ENCODE measurements around the gene METTL5. TPM values are rescaled to one million over a fixed set of nuclear protein-coding genes. Genes with fewer than 3 reads are reported as not detected.

The METTL5 gene
- total RNA-seq, 1 donor from 2014 or later: 44.0 TPM

DNA sequence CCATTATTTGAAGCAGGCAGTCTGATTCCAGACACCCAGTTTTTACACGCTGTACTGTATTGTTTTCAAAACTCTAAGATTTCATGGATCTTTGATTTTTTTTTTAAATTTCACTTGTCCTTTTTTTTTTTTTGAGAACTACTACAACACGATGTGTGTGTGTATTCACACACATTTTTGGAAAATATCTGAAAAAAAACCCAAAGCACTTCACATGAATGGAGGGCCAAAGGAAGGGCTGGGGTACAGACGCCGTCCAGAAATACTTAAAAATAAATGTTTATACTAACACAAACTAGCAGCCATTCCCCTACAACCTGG, 26.3 kb downstream of the METTL5 start:
- H3K4me3 Mint-ChIP-seq: peak overlapping the region; percentile 77
- H3K27me3 Mint-ChIP-seq (ENCODE audit: low read depth): no peaks in the 10 kb centered on the region
- H3K4me1 Mint-ChIP-seq: peaks cover 27% of the 10 kb centered on the region
- peak overlapping the region; percentile 80 for H3K27ac Mint-ChIP-seq
- peaks cover 6% of the 10 kb centered on the region for H3K36me3 Mint-ChIP-seq
- no peak for DNase-seq (ENCODE audit: low spot score in 2 of 2, unreplicated experiment in 2 of 2)
- peaks cover 4% of the 10 kb centered on the region for H3K9me3 Mint-ChIP-seq
- TF ChIP-seq, protein P1, sequence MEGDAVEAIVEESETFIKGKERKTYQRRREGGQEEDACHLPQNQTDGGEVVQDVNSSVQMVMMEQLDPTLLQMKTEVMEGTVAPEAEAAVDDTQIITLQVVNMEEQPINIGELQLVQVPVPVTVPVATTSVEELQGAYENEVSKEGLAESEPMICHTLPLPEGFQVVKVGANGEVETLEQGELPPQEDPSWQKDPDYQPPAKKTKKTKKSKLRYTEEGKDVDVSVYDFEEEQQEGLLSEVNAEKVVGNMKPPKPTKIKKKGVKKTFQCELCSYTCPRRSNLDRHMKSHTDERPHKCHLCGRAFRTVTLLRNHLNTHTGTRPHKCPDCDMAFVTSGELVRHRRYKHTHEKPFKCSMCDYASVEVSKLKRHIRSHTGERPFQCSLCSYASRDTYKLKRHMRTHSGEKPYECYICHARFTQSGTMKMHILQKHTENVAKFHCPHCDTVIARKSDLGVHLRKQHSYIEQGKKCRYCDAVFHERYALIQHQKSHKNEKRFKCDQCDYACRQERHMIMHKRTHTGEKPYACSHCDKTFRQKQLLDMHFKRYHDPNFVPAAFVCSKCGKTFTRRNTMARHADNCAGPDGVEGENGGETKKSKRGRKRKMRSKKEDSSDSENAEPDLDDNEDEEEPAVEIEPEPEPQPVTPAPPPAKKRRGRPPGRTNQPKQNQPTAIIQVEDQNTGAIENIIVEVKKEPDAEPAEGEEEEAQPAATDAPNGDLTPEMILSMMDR (IDR thresholded peaks at IDR 0.05; ENCODE audit: unreplicated experiment): no peak

DNA sequence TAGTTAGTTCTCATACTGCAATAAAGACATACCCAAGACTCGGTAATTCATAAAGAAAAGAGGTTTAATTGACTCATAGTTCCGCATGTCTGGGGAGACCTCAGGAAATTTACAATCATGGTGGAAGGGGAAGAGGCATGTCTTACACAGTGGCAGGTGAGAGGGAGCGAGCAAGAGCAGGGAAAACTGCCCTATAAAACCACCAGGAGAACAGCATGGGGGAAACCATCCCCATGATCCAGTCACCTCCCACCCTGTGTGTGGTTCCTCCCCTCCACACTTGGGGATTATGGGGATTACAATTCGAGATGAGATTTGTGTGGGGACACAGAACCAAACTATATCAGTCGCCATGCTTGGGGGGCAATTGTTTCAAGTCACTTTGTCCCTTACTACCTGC, 27.1 kb downstream of the METTL5 start:
- TF ChIP-seq, protein P1 (IDR thresholded peaks at IDR 0.05; ENCODE audit: unreplicated experiment): no peak
- Mint-ChIP-seq H3K4me1 (peaks cover 27% of the 10 kb centered on the region), H3K9me3 (peaks cover 4% of the 10 kb centered on the region), H3K27me3 (ENCODE audit: low read depth) (no peaks in the 10 kb centered on the region), H3K4me3 (peak overlapping the region; percentile 50), H3K36me3 (peaks cover 6% of the 10 kb centered on the region), H3K27ac (peak overlapping the region; percentile 37)
- no peak for DNase-seq (ENCODE audit: low spot score in 2 of 2, unreplicated experiment in 2 of 2)

DNA sequence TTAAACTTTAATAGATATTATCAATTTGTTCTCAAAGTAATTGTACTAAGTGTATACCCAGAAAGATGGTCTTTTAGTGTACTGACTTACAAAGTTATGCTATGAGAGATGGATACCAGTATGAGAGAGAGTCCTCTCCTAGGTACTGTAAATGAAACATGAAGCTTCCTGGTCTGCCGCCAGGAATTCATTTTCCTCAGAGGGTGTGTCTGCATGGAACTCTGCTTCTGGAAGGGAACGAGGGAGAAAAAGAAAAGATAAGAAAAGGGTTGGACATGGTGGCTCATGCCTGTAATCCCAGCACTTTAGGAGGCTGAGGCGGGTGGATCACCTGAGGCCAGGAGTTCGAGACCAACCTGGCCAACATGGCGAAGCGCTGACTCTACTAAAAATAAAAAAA, 28.3 kb downstream of the METTL5 start:
- DNase-seq (ENCODE audit: low spot score in 2 of 2, unreplicated experiment in 2 of 2): no peak
- TF ChIP-seq, protein P1 (IDR thresholded peaks at IDR 0.05; ENCODE audit: unreplicated experiment): no peak
- Mint-ChIP-seq H3K27me3 (ENCODE audit: low read depth) (no peaks in the 10 kb centered on the region), H3K4me1 (peaks cover 25% of the 10 kb centered on the region), H3K4me3 (no peak overlapping the region), H3K27ac (peak overlapping the region; percentile 11), H3K36me3 (peaks cover 3% of the 10 kb centered on the region), H3K9me3 (peaks cover 4% of the 10 kb centered on the region)

DNA sequence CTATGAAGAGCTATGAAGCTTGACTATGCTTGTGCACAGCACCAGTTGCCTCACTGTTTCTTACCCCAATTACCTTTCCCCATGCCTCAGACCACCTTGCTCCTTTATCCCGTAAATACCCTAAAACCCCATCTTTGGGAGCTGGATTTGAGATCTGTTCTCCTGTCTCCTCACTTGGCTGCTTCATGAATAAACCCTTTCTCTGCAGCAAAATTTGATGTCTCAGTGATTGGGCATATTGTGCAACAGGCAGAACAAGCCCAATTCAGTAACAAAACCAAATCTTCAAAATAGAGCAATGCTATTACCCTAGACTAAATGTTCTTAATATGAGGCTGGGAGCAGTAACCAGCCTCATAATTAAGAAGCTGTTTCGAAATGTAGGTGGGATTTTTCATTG, 29.5 kb downstream of the METTL5 start:
- H3K9me3 Mint-ChIP-seq: peaks cover 4% of the 10 kb centered on the region

DNA sequence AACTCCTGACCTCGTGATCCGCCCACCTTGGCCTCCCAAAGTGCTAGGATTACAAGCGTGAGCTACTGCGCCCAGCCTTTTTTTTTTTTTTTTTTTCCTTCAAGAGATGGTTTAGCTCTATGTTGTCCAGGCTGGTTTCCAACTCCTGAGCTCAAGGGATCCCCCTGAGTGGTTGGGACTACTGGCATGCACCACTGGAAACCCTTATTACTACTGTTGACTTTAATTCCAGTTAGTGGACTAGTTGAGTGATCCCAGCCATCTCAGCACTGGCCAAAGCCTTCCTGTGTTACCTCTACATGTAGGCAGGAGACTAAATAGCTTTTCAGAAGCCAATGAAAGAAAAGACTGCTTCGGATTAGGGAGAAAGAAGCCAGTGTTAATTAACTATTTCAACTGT, 34.1 kb downstream of the METTL5 start:
- no peak overlapping the region for H3K27ac Mint-ChIP-seq

More for the DNA sequence above, 29.5 kb downstream of the METTL5 start:
- H3K27ac Mint-ChIP-seq: no peak overlapping the region
- peaks cover 3% of the 10 kb centered on the region for H3K36me3 Mint-ChIP-seq
- H3K27me3 Mint-ChIP-seq (ENCODE audit: low read depth): no peaks in the 10 kb centered on the region
- no peak overlapping the region for H3K4me3 Mint-ChIP-seq
- peaks cover 20% of the 10 kb centered on the region for H3K4me1 Mint-ChIP-seq
- TF ChIP-seq, protein P1 (IDR thresholded peaks at IDR 0.05; ENCODE audit: unreplicated experiment): no peak
- DNase-seq (ENCODE audit: low spot score in 2 of 2, unreplicated experiment in 2 of 2): no peak

More for the DNA sequence above, 34.1 kb downstream of the METTL5 start:
- peaks cover 3% of the 10 kb centered on the region for H3K36me3 Mint-ChIP-seq
- TF ChIP-seq, protein P1 (IDR thresholded peaks at IDR 0.05; ENCODE audit: unreplicated experiment): no peak
- peaks cover 5% of the 10 kb centered on the region for H3K4me1 Mint-ChIP-seq
- H3K9me3 Mint-ChIP-seq: peaks cover 4% of the 10 kb centered on the region
- no peak overlapping the region for H3K4me3 Mint-ChIP-seq
- peaks cover 7% of the 10 kb centered on the region for H3K27me3 Mint-ChIP-seq (ENCODE audit: low read depth)
- DNase-seq (ENCODE audit: low spot score in 2 of 2, unreplicated experiment in 2 of 2): no peak
